ENCODE results near the gene CAB39L. TPM values are rescaled to one million over a fixed set of nuclear protein-coding genes. Genes with fewer than 3 reads are reported as not detected.

The CAB39L gene
- total and polyA plus RNA-seq, 2 experiments from 2014 or later: 6.1 to 7.3 TPM

DNA sequence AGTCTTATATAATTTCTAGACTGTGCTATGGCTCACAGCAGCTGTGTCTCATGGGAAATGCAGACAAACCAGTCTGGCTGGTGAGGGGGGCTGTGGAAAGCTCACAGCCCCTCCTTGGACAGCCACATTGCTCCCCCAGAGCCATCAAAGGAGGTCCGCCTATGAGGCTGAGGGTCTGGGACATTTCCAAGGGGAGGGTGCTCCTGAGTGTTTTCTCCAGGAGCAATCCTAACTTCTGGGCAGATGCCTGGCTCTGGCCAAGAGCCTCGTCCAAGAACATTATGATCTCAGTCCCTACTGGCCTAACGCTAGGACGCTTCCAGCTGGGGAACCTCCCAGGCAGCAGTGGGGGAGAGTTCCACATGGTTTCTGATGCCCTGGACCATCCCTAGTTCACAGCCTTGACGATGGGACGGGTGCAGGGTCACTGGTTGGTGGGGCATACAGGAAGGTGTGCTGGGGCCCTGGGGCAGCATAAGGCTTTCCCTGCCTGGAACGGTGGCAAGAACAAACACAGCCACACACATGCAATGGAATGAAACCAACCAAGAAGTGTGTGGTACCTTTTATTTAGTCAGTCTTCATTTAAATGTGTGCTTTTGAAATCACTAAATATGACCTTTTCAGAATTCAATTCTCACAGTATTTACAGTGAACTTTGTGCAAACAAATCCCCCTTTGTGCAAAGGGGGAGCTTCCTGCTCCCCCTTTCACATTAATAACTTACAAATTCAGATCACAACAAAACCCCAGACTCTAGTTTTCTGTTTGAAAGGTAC lies 135.6 kb downstream of the CAB39L start:
- Histone ChIP-seq H3F3A (ENCODE audit: insufficient read depth) (peaks cover 13% of the 10 kb centered on the region; the same call in 1 of the 2 replicates), H2AFZ (peak overlapping the region; percentile 75), H3K4me1 (ENCODE audit: insufficient read depth) (peaks cover 24% of the 10 kb centered on the region), H3K9me3 (ENCODE audit: low read depth) (no peaks in the 10 kb centered on the region), H3K79me2 (ENCODE audit: insufficient read depth) (no peaks in the 10 kb centered on the region), H3K9me2 (ENCODE audit: insufficient read depth) (no peaks in the 10 kb centered on the region), H3K4me3 (no peak overlapping the region), H3K27me3 (replicated peaks; ENCODE audit: insufficient read depth) (no peaks in the 10 kb centered on the region), H4K20me1 (ENCODE audit: insufficient read depth) (no peaks in the 10 kb centered on the region), H3K27ac (peak overlapping the region; percentile 64), H3K9ac (peak overlapping the region; percentile 26), H3K4me2 (ENCODE audit: unreplicated experiment) (peak overlapping the region; percentile 19), H3K36me3 (ENCODE audit: low read depth) (no peaks in the 10 kb centered on the region)
- TF ChIP-seq EZH2phosphoT487 (IDR thresholded peaks at IDR 0.05; ENCODE audit: insufficient read depth, low read depth) (no peak), EZH2 (IDR thresholded peaks at IDR 0.05; ENCODE audit: insufficient read depth, poor library complexity, severe bottlenecking) (no peak)
- peak; percentile 85 for DNase-seq
- in situ Hi-C loops (cut with MboI): no loop called here
- 11 to 15% methylated on average over 7 of the region's 7 CpGs for WGBS, 2 experiments (ENCODE audit: low coverage in 1 of 2, low lambda C conversion rate in 2 of 2, missing lambda C conversion rate in 2 of 2)

GRCh38 chr13:49307365-49307764 lies 136.5 kb downstream of the CAB39L start:
- Histone ChIP-seq H3K27me3 (replicated peaks; ENCODE audit: insufficient read depth) (no peaks in the 10 kb centered on the region), H2AFZ (peak overlapping the region; percentile 75), H3K9me2 (ENCODE audit: insufficient read depth) (no peaks in the 10 kb centered on the region), H3K79me2 (ENCODE audit: insufficient read depth) (no peaks in the 10 kb centered on the region), H3K27ac (peak overlapping the region; percentile 64), H3K4me1 (ENCODE audit: insufficient read depth) (peaks cover 24% of the 10 kb centered on the region), H3K9me3 (ENCODE audit: low read depth) (no peaks in the 10 kb centered on the region), H3K9ac (peak overlapping the region; percentile 26; the same call in 1 of the 2 replicates), H4K20me1 (ENCODE audit: insufficient read depth) (no peaks in the 10 kb centered on the region), H3K4me2 (ENCODE audit: unreplicated experiment) (no peak overlapping the region), H3K36me3 (ENCODE audit: low read depth) (no peaks in the 10 kb centered on the region), H3F3A (ENCODE audit: insufficient read depth) (peaks cover 13% of the 10 kb centered on the region; the same call in 1 of the 2 replicates), H3K4me3 (no peak overlapping the region)
- in situ Hi-C loops (cut with MboI): no loop called here
- DNase-seq: peak; percentile 10
- WGBS, 2 experiments (ENCODE audit: low coverage in 1 of 2, low lambda C conversion rate in 2 of 2, missing lambda C conversion rate in 2 of 2): 79 to 84% methylated on average over 6 of the region's 6 CpGs
- TF ChIP-seq EZH2 (IDR thresholded peaks at IDR 0.05; ENCODE audit: insufficient read depth, poor library complexity, severe bottlenecking) (no peak), EZH2phosphoT487 (IDR thresholded peaks at IDR 0.05; ENCODE audit: insufficient read depth, low read depth) (no peak)

GRCh38 chr13:49305792-49306425 lies 138.0 kb downstream of the CAB39L start:
- 74 to 78% methylated on average over 15 of the region's 15 CpGs for WGBS, 2 experiments (ENCODE audit: low coverage in 1 of 2, low lambda C conversion rate in 2 of 2, missing lambda C conversion rate in 2 of 2)
- in situ Hi-C loops (cut with MboI): no loop called here
- Histone ChIP-seq H3K79me2 (ENCODE audit: insufficient read depth) (no peaks in the 10 kb centered on the region), H3K9ac (no peak overlapping the region), H3K4me1 (ENCODE audit: insufficient read depth) (peaks cover 24% of the 10 kb centered on the region), H3F3A (ENCODE audit: insufficient read depth) (peaks cover 13% of the 10 kb centered on the region; the same call in 1 of the 2 replicates), H3K9me2 (ENCODE audit: insufficient read depth) (no peaks in the 10 kb centered on the region), H4K20me1 (ENCODE audit: insufficient read depth) (no peaks in the 10 kb centered on the region), H3K4me2 (ENCODE audit: unreplicated experiment) (no peak overlapping the region), H3K4me3 (no peak overlapping the region), H3K27me3 (replicated peaks; ENCODE audit: insufficient read depth) (no peaks in the 10 kb centered on the region), H3K36me3 (ENCODE audit: low read depth) (no peaks in the 10 kb centered on the region), H2AFZ (no peak overlapping the region), H3K9me3 (ENCODE audit: low read depth) (no peaks in the 10 kb centered on the region), H3K27ac (no peak overlapping the region)
- no peak for DNase-seq
- TF ChIP-seq EZH2 (IDR thresholded peaks at IDR 0.05; ENCODE audit: insufficient read depth, poor library complexity, severe bottlenecking): no peak
- TF ChIP-seq EZH2phosphoT487 (IDR thresholded peaks at IDR 0.05; ENCODE audit: insufficient read depth, low read depth): no peak

DNA sequence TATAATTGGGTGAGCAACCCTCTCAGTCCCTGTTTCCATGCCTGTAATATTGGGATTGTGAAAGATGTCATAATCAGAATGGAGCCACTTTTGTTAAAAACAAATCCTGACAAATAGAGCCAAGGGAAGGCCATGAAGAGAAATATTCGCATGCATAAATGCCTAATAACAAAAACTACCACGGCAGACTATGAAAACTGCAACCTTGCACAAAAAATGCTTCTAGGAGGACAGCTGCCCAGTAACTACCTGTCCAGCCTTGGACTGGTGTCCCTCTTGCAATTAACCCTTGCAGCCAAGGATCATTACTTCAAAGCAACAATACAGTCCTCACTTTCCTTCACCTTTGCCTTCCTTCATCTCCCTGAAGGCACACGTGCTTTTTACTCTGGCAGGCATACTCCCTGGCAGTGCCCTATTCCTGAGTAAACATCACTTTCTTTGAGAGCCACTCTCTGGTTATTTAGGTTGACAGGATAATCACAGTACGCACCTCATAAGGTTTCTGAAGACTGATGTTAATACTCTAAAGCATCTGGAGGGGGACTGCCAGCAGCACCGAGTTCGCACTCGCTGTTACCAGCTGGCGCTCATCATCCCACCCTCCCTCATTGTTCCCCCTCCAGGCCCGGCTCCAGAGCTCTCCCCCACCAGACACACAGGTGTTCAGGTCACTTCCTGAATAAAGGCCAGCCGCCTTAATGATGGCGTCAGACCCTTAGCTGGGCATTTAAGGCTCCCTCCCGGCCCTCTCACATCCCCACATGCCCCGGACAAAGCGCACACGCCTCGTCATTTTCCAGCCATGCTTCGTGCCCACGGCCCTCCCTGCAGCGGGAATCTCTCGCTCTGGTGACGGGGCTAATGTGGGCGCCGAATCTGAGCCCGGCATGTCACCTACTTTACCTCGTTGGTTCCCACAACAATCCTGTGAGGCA lies 138.8 kb downstream of the CAB39L start:
- no peaks in the 10 kb centered on the region for H3K79me2 ChIP-seq (ENCODE audit: insufficient read depth)
- H3K4me3 ChIP-seq: no peak overlapping the region
- H4K20me1 ChIP-seq (ENCODE audit: insufficient read depth): no peaks in the 10 kb centered on the region
- peaks cover 24% of the 10 kb centered on the region for H3K4me1 ChIP-seq (ENCODE audit: insufficient read depth)
- no peaks in the 10 kb centered on the region for H3K9me3 ChIP-seq (ENCODE audit: low read depth)
- TF ChIP-seq EZH2 (IDR thresholded peaks at IDR 0.05; ENCODE audit: insufficient read depth, poor library complexity, severe bottlenecking) (no peak), EZH2phosphoT487 (IDR thresholded peaks at IDR 0.05; ENCODE audit: insufficient read depth, low read depth) (no peak)
- no peaks in the 10 kb centered on the region for H3K36me3 ChIP-seq (ENCODE audit: low read depth)
- H3K27me3 ChIP-seq (replicated peaks; ENCODE audit: insufficient read depth): no peaks in the 10 kb centered on the region
- in situ Hi-C loops (cut with MboI): loop anchor here (5.0 kb wide), 1 partner anchor 137 kb away; the partner anchor contains the start of genes CAB39L and SETDB2
- H3K9me2 ChIP-seq (ENCODE audit: insufficient read depth): no peaks in the 10 kb centered on the region
- 82 to 84% methylated on average over 20 to 25 of the region's 25 CpGs for WGBS, 2 experiments (ENCODE audit: low coverage in 1 of 2, low lambda C conversion rate in 2 of 2, missing lambda C conversion rate in 2 of 2)
- no peak overlapping the region for H2AFZ ChIP-seq
- no peak for DNase-seq
- no peak overlapping the region for H3K27ac ChIP-seq
- no peak overlapping the region for H3K9ac ChIP-seq
- peaks cover 13% of the 10 kb centered on the region; the same call in 1 of the 2 replicates for H3F3A ChIP-seq (ENCODE audit: insufficient read depth)
- no peak overlapping the region for H3K4me2 ChIP-seq (ENCODE audit: unreplicated experiment)

All from GM23248 (cell line).